ENCODE measurements around the gene MAML3.

Gene MAML3

DNA sequence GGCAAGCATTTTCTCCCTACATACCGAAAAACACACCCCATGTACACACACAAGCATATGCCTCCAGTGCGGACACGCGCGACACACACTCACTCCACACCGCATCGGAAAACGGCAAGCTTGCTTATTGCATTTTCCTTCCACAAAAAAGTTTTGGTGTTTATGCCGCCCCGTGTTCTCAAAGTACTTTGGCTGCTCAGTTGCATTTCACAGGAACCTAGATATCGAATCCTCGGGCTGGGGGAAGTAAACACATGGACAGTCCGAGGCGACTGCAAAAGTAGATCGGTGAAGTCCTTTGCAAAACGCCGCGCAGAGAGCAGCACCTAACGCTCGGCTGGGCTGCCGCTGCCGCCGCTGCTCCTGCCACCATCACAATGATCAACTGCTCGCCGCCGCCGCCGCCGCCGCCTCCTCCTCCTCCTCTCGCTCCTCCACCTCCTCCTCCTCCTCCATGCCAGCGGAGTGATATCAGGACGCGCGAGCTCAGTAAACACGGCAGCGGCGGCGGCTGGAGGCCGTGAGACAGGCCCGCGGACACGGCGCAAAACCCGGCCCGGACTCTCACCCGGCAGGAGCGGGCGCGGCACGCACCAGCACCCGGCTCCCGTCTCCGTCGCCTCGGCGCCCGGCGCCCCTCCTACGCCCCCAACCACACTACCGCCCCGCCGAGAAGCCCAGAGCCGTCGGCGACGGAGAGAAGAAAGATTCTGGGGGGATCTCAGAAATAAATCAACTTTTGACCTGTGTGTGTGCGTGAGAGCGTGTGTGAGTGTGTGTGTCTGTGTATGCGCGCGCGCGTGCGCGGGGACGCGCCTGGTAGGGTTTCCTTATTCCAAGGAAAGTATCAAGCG is at the start of gene MAML3:
MAML3 (minus strand) TSS at position 467 of the 854 bp plus-strand sequence. CDS start 857 bp downstream, outside the sequence.
- no peaks in the 10 kb centered on the region for H3K36me3 ChIP-seq
- intact Hi-C loops (cut with DNase I; ENCODE audit: low total_unique reads) = loop anchor here (2.0 kb wide), 1 partner anchor 419 kb away; no protein-coding TSS in a partner anchor
- no peaks in the 10 kb centered on the region for H3K27me3 ChIP-seq
- H3K4me1 ChIP-seq = peaks cover 0 to 20% (median 12%) of the 10 kb centered on the region in 4 donors
- peak within 1 kb of the TSS; percentile 96 for H3K27ac ChIP-seq
- peak within 1 kb of the TSS; percentile 76 to 91 for H3K4me3 ChIP-seq
- TF ChIP-seq, protein P1, sequence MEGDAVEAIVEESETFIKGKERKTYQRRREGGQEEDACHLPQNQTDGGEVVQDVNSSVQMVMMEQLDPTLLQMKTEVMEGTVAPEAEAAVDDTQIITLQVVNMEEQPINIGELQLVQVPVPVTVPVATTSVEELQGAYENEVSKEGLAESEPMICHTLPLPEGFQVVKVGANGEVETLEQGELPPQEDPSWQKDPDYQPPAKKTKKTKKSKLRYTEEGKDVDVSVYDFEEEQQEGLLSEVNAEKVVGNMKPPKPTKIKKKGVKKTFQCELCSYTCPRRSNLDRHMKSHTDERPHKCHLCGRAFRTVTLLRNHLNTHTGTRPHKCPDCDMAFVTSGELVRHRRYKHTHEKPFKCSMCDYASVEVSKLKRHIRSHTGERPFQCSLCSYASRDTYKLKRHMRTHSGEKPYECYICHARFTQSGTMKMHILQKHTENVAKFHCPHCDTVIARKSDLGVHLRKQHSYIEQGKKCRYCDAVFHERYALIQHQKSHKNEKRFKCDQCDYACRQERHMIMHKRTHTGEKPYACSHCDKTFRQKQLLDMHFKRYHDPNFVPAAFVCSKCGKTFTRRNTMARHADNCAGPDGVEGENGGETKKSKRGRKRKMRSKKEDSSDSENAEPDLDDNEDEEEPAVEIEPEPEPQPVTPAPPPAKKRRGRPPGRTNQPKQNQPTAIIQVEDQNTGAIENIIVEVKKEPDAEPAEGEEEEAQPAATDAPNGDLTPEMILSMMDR (IDR thresholded peaks at IDR 0.05) = peak in 1 of 2 experiments; percentile 19
- DNase-seq = peak; percentile 95 to 97
- H3K9me3 ChIP-seq = no peaks in the 10 kb centered on the region

DNA sequence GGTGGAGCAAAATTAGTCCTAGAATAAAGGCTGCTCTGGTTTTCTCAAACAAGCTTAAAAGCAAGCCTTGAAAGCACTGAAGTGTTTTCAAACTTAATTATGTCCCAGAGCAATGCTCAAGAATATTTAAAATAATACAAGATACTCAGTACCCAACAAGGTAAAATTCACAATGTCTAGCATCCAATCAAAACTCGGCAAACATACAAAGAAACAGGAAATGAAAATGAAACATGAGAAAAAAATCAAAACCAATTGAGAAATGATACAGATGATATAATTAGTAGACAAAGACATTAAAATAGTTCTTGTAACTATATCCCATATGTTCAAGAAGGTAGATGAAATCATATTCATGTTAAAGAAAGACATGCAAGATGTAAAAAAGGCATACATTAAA is 45.0 kb upstream of the MAML3 start:
- Histone ChIP-seq H3K36me3 (no peaks in the 10 kb centered on the region), H3K27me3 (no peaks in the 10 kb centered on the region), H3K27ac (no peak overlapping the region), H3K4me3 (no peak overlapping the region), H3K4me1 (no peaks in the 10 kb centered on the region), H3K9me3 (no peaks in the 10 kb centered on the region)
- intact Hi-C loops (cut with DNase I; ENCODE audit: low total_unique reads) = no loop called here
- DNase-seq = no peak
- TF ChIP-seq, protein P1 (IDR thresholded peaks at IDR 0.05) = no peak

DNA sequence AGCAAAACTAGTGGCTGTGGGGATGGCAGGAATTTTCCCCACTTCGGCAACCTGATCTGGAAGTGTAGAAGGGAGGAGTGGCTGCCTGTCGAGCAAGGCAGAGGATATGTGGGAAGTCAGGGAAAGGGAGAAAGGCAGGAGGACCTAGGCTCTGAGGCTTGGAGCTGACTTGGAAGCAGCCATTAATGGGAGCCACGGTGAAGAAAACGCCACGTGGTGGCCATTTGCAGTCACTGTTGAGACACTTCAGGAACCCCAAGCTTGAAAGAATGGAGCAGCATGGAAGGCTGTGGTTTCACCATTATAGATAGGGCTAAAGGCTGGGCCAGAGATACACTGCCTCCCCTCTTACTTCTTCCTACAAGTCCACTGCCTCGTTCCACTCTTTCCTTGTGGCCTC is 41.8 kb upstream of the MAML3 start:
- intact Hi-C loops (cut with DNase I; ENCODE audit: low total_unique reads) = no loop called here
- Histone ChIP-seq H3K9me3 (no peaks in the 10 kb centered on the region), H3K4me1 (no peaks in the 10 kb centered on the region), H3K36me3 (no peaks in the 10 kb centered on the region), H3K4me3 (no peak overlapping the region), H3K27ac (no peak overlapping the region), H3K27me3 (no peaks in the 10 kb centered on the region)
- DNase-seq = no peak
- TF ChIP-seq, protein P1 (IDR thresholded peaks at IDR 0.05) = no peak

DNA sequence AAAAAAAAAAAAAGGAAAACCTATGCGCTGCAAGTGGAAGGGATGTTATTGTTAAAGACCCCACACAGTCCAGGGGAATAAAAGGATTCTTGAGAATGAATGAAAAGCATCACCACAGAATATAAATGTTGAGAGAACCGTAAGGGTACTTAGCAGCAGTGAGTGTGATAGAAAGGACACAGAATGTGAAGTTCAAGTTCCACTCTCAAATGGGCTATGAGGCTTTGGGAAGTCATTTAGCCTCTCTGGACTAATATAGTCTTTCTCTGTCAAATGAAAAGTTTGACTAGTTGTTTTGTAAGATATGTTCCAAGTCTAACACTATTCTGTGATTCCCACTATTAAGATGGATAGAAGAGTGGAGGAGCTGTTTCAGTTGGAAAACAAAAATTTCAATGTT is 35.8 kb upstream of the MAML3 start:
- no peak for DNase-seq
- Histone ChIP-seq H3K36me3 (no peaks in the 10 kb centered on the region), H3K27ac (peak overlapping the region in 1 of 2 donors; percentile 26), H3K27me3 (no peaks in the 10 kb centered on the region), H3K4me1 (peaks cover 0 to 24% (median 5%) of the 10 kb centered on the region in 4 donors), H3K4me3 (no peak overlapping the region), H3K9me3 (no peaks in the 10 kb centered on the region)
- intact Hi-C loops (cut with DNase I; ENCODE audit: low total_unique reads) = no loop called here
- TF ChIP-seq, protein P1 (IDR thresholded peaks at IDR 0.05) = no peak

- DNase-seq = peak; percentile 40 to 70
- H3K4me3 ChIP-seq = no peak overlapping the region
- peaks cover 0 to 24% (median 5%) of the 10 kb centered on the region in 4 donors for H3K4me1 ChIP-seq
- no peaks in the 10 kb centered on the region for H3K36me3 ChIP-seq
- H3K9me3 ChIP-seq = no peaks in the 10 kb centered on the region
- intact Hi-C loops (cut with DNase I; ENCODE audit: low total_unique reads) = no loop called here
- TF ChIP-seq, protein P1 (IDR thresholded peaks at IDR 0.05) = no peak
- no peaks in the 10 kb centered on the region for H3K27me3 ChIP-seq
- no peak overlapping the region for H3K27ac ChIP-seq
Measured at GRCh38 chr4:140188975-140189374, 35.0 kb upstream of the MAML3 start.

Data from tibial artery (tissue), 4 donors.